Measurements from ENCODE around the gene AAMP.
A peak's percentile ranks its signal among the peaks of the same experiment; 100 is the strongest.

The AAMP gene

DNA sequence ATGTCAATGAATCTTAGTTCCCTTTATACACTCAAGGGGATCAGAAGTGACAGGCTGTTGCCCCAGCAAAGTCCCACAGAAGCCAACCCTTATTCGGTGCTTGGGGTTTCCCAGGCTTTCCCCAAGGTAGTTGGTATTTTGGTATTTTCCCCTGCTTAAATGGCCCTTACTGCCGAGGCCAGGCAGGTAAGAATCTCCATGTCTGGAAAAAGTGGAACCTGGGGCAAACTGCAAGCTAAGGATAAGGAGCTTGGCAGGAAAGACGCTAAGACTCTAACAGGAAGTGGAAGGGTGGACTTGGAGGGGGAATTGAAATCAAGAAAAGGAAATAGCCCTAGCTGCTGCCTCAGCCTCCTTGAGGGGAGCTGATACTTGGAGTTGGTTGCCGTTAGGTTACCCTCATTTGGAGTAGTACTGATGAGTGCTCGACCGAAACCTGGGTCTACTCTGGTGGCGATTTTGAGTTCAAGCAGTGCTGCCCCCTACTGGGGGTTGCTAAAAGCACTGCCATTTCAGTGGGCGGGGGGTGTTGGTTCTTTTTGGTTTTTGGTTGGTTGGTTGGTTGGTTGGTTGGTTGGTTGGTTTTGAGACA lies 12.5 kb downstream of the AAMP start:
- peak; percentile 88 for DNase-seq

DNA sequence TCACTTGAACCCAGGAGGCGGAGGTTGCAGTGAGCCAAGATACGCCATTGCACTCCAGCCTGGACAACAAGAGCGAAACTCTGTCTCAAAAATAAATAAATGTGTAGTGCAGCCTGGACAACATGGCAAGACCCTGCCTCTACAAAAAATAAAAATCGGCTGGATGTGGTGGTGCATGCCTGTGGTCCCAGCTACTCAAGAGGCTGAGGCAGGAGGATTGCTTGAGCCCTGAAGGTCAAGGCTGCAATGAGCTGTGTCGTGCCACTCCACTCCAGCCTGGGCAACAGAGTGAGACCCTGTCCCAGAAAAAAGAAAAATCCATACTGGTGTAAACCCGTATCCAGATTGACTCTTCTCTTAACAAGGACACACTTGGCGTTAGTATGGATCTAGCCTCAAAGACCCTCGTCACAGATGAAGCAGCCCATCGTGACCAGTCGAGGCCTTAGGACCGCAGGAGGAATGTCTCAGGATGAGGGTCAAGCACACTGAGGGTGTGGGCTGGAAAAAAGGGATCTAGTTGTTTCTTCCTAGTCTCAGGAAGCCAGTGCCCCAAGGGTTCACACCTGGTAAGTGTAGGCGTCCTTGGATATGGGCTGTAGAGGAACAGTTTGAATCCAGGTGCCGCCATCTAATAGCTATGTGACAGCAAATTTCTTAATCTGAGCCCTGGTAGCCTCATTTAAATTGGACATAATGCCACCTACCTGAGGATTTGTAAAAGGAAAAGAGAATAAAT lies 13.2 kb downstream of the AAMP start:
- DNase-seq, result no peak

DNA sequence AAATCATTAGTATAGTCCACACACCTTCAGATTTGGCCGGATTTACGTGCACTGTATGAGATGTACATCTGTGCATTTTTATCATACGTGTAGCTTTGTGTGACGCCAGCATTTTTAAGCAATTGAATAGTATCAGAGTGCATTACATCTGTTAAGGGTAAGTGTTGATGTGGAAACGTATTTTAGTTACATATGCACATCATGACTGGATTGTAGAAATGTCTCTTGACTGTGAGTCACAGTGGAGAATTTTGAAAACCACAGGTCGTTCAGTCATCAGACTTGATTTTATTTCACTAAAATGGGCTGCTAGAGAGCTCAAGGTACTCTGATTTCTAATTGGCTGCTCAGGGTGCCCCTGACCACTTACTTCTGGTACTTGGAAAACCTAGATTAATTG lies 14.5 kb downstream of the AAMP start:
- DNase-seq, result no peak

DNA sequence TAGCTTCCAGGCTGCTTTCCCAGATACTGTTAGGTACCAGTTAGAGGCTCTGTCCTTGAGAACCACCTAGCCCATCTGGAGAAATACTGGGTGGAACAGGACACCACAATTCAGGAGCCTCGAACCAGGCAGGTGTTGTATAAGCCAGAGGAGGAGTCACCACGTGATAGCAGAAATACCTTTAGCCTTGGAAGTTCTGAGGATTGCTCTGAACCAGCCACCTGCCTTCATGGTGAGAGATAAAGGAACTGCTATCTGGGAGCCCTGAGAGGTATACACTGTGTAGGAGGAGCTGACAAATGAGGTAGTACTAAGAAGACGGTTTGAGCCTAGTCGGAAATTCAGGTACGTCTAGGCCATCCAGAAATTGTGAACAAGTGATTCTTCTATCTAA lies 16.7 kb downstream of the AAMP start:
- no peak for DNase-seq

DNA sequence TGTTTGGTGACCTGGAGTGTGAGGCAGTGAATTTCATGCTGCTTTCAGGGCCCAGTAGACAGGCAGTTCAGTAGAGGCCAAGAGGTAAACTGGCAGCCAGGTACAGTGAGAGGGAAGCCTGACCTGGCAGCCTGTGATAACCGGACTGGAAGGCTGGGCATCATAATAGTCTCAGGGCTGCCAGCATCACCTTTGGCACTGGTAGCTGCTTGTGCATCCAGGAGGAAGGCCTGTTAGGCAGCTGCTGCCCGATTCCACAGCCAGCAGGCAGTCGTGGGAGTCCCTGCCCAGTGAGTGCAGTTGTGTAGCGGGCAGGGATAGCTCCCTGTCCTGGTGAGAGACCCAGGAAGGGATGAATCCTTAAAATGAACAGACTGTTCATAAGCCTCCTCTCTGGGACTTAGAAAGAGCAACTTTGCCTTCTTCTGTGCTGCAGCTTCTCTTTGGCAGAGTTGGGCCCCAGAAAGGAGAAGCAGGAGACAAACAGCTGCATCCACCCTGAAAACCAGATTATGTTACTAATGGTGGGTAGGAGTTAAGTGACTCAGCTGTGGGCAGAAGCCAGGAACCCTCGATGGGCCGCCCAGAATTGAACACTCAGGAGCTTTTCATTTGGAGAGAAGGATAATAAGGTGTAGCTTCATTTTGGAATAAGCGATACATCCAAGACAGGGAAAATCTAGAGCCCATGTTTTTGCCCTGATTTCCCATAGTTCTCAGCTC lies 17.3 kb downstream of the AAMP start:
- no peak for DNase-seq

DNA sequence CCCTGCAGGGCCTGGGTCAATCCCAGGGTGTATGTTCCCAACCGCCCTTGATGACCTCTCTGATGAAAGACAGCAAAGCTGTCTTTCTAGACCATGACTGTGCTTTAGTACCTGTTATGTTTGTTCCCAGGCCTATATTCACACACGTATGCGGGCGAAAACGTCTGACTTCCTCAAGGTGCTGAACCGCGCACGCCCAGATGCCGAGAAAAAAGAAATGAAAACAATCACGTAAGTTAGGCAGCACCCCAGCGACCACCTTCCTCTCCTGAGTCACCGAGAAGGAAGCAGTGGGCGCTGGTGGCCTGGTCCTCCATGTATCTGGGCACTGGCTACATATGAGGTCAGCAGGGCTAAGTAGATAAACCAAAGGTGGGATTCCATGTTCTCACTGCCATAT lies 20.2 kb downstream of the AAMP start:
- DNase-seq, result no peak

DNA sequence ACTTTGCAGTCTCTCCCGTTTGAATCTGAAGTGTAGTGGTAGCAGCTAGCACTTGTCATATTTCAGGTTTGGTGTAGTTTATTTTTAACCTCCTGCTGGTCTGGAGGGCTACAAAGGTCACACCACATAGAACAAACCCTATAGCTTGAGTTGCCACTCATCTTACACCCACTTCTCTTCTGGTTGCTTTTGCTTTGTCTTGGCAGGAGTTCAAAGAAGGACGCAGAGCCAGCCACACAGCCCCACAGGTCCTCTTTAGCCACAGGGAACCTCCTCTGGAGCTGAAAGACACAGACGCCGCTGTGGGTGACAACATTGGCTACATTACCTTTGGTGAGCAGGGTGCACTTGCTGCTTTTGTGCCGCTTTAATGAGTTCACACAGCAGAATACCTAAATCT lies 24.7 kb downstream of the AAMP start:
- peak; percentile 51 for DNase-seq

DNA sequence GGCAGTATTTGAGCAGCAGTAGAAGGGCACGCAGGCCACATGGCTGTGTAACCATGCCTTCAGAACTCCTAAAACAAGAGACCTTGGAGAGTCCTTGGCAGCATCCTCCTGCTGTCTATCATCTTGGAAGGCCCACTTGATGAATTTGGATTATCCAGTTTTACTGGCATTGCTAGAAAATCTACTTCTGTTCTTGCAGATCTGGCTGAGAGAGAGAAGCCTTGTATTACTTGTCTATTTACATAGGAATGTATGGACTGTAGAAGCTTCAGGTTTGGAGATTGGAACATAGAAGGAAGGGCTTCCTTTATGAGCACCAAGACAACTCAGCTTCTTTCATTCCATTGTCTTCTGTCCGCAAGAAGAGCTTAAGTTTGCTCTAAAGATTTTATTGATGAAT lies 25.3 kb downstream of the AAMP start:
- no peak for DNase-seq

DNA sequence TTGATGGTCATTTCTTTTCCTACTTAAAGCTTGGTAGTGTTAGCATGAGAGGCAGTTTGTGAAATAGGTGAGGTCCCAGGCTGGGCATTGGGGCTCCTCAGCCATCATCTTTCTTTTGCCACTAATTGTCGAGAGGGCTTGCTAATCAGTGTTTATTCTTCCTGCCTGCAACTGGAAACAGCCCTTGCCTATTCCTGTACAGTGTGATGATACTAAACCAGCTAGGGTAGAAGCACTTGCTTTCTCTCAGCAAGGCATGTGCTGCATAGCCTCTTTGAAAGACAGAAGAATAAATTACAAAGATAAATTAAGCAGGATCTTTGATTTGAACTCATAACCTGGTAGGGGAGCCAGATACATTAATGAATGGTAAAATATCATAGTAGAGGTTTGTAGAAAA lies 25.7 kb downstream of the AAMP start:
- no peak for DNase-seq

DNA sequence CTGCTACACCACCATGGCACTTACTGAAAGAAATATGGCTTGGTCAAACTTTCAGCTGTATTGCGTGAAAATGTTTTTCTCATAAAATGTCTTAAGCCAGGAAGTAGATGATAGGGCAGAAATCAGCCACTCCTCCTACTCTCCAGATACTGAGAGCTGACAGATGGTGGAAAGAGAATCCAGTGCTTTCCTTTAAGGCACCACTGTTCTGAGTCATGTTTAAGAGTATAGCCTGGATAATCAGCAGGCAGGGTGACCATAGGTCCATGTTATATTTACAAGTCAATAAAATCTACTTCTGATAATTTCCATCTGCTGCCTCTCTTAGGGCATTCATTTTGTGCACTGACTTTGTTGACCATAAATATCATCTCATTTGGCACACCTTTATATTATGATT lies 31.1 kb downstream of the AAMP start:
- no peak for DNase-seq

DNA sequence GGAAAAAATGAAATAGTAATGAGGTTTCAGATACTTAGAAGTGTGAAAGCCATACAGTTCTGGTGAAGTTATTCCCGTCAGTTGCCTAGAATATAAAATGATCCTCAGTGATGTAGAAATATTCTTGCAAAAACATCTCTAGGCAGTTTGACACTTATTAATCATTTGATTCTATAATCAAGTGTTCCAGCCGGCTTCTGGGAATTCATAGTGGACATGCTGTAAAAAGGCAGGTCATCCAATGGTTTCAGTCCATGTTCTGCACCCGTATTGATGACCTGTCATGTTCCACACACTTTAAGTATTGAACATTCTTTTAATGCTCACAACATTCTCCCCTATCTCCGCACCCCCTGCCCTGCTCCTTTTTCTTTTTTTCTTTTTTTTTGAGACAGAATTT lies 33.1 kb downstream of the AAMP start:
- no peak for DNase-seq

DNA sequence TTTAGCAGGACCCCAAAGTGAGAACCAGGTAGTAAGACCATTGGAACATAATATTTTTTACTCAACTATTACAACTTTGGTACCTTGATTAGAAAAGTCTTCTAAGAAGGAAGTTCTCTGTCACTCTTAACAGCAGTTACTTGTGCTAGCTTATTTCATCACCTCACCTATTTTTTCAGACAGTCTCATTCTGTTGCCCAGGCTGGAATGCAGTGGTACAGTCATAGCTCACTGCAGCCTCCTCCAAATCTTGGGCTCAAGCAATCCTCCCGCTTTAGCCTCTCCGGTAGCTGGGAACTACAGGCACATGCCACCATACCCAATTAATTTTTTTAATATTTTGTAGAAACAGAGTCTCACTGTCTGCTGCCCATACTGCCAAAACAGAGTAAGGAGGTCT lies 34.9 kb downstream of the AAMP start:
- no peak for DNase-seq

DNA sequence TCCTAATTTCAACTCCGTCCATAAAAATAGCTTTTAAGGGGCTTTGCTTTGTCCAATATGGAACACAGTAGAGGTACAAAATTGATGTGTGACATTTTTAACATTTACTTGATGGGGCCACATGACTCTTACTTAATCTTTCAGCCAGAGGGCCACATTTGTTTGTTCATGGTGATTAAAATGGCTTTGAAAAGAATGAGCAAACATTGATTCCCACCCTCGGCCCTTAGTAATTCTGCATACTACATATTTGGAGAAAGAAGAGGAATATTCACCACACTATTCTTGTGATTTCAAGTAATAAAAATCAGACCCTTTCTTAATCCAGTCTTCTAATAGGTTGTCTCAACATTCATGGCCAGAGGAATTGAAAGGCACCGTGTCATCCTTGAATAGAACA lies 35.4 kb downstream of the AAMP start:
- DNase-seq, result no peak

DNA sequence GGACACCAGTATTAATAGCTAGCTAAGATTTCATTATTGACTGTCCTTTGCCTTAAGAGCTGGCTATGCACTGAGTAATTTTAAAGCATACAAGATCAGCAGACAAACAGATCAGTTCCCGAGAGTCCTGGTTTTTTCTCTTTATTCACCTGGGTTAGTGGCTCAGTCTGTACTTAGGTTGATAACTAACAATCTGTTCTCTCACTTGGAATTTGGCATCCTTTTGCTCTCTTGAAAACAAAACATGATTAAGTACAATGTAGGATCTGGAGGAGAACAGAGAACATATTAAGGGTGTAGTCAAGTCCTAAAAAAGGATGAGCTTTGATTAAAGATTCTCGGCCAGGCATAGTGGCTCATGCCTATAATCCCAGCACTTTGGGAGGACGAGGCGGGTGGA lies 36.4 kb downstream of the AAMP start:
- no peak for DNase-seq

DNA sequence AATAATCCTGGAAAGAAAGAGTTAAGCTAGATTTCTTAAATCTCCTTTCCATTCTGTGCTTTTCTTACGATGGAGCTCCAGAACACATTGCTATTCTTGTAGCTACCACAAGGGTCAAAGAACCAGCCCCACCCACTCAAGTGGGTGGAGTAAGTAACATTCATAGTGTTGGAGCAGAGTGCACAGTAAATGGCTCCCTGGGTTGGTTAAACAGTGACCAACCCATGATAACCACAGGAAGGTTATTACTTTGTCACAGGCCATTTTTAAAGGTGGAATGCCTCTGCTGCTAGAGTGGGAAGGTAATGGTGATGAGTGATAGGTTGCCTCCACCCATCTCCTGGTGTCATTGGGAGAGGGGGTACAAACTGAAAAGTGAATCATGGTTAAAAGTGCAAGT lies 39.1 kb downstream of the AAMP start:
- DNase-seq, result no peak

DNA sequence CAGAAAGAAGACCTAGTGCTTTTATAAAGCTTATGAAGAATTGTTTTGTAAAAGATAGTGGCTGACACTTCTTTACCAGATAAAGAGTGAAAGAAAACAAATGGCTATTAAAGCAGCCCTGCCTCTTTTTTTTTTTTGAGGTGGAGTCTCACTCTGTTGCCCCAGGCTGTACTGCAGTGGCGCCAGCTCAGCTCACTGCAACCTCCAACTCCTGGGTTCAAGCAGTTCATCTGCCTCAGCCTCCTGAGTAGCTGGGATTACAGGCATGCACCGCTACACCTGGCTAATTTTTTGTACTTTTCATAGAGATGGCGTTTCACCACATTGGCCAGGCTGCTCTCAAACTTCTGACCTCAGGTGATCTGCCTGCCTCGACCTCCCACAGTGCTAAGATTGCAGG lies 40.1 kb downstream of the AAMP start:
- DNase-seq, result no peak

DNA sequence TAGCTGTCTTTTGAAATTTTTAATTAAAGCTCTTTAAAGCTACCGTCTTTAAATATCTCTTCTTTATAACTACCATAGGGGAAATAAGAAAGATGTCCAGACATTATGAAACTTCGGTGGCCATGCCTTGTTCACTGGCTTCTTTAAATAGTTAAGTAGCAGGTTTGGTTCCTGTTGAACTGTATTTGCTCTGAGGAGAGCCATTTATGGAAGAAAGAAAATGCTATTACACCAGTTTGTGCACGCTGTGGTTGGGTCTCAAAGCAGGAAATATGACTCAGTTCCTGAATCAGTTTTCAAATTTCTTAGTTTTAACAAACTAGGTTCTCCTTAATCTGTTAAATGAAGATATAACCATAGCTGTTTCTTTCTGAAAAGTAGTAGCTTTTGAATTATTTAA lies 40.7 kb downstream of the AAMP start:
- DNase-seq, result no peak

DNA sequence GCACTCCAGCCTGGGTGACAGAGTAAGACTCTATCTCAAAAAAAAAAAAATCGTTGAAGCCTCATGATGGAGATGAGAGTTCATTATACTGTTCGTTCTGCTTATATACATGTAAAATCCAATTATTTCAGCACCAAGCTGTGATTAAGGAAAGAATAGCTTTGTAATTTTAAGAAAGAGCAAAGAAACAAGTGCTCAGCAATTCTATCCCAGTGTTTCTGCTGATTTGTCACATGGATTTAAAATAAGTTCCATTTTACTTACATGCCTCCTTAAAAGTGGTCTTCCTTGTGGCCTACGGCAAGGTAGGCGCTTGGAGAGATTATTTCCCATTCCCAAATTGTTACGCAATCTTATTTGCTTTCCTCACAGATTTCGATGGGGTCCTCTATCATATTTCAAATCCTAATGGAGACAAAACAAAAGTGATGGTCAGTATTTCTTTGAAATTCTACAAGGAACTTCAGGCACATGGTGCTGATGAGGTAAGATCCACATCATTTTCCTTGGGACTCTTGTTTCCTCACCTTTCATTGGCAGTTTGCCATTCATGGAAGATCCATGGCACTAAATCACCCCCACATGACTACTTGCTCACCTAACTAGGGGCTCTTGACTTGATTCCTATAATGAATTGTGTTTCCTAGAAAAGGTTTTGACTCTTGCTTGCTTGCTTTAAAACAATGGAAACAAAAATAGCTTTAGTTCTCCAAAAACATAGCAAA lies 41.4 kb downstream of the AAMP start:
- no peak for DNase-seq

DNA sequence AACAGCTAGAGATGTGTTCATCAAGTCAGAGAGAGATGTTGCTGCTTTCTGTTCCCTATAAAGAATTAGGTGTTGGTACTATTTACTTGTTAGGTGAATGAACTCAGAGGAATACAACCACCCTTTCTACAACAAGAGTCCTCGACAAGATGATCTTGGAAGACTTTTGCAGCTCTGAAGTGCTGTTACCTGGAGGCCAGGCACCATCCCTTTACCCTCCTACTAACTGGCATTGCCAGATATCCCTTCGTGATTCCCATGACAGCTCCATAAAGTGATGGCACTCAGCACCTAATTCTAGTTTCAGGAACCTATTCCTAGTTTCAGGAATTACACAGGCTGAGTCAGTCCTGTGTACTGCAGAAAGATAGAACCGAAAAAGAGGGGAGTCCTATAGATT lies 43.0 kb downstream of the AAMP start:
- no peak for DNase-seq

DNA sequence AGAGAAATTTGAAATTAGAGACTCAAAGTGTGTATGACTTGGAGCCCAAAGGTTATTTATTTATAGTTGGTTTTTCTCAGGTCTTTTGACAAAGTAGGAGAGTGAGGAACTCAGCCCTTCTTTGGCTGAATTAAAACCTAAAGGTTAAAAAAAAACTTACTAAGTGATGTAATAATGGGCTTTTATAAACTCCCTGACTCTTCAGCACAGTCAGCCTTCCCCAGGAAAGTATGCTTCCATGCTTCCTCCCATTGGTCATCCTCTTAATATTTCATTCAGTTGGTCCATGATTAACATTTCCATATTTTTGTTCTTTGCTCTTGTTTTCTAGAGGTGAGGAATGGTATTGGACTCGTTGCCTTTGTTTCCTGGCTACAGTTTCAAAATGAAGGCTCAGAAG lies 45.8 kb downstream of the AAMP start:
- DNase-seq, result no peak

DNA sequence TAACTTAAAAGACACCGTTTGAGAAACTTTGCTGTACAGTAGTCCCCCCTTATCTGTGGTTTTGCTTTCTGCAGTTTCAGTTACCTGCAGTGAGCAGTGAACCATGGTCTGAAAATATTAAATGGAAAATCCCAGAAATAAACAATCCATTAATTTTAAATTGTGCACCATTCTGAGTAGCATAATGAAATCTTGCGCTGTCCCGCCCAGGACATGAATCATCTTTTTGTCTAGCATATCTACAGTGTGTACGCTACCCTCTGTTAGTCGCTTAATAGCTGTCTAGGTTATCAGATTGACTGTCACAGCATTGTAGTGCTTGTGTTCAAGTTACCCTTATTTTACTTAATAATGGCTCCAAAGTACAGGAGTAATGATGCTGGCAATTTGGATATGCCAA lies 46.9 kb downstream of the AAMP start:
- no peak for DNase-seq

DNA sequence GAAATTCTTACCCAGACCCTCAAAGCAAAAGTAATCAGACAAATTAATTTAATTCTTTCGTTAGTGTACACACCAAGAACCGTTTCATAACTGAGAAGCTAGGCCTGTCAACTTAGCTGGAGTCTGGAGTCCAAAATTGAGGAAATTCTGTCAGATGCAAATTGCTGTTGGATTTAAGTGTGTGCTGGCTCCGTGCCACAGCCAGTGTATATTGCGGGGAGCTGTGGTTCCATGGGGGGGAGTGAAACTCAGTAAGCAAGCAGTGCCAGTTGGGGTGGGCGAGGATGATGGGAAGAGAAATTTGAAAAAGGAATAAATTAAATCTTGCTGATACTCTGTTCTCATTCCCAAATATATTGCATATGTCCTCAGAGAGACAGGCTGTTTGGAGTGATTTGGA lies 48.9 kb downstream of the AAMP start:
- DNase-seq, result no peak

DNA sequence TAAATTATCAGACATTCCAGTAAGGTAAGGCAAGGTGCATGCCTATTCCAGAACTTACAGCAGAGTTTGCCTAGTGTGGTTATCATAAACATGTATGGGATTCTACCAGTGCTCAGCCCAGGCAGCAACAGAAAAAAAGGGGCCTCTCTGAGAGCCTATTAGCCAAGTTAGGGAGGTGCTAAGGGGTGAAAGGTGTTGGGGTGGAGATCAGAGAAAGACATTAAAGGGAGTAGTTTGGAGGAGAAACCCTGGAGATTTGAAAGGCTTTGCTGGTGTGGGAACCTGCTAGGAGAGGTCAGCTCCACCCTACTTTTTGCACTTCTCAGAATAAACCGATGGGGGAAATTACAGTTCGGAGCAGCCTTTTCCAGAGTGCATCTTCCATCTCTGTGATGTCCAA lies 50.0 kb downstream of the AAMP start:
- DNase-seq, result no peak
